ENCODE results near the gene CLDN6. TPM values are rescaled to one million over a fixed set of nuclear protein-coding genes. Genes with fewer than 3 reads are reported as not detected.

The CLDN6 gene
- total RNA-seq, 1 donor from 2014 or later, result 31.1 TPM

GRCh38 chr16:3001316-3001715 lies 16.7 kb downstream of the CLDN6 start:
- H3K4me3 Mint-ChIP-seq (ENCODE audit: unreplicated experiment), result no peak overlapping the region
- no peak overlapping the region for H3K27ac Mint-ChIP-seq (ENCODE audit: unreplicated experiment)
- no peaks in the 10 kb centered on the region for H3K4me1 Mint-ChIP-seq (ENCODE audit: low read depth, unreplicated experiment)

GRCh38 chr16:3000540-3000939 lies 17.4 kb downstream of the CLDN6 start:
- no peak for TF ChIP-seq CTCF (IDR thresholded peaks at IDR 0.05; ENCODE audit: partially characterized antibody, unreplicated experiment)
- no peaks in the 10 kb centered on the region for H3K4me1 Mint-ChIP-seq (ENCODE audit: low read depth, unreplicated experiment)
- no peak overlapping the region for H3K27ac Mint-ChIP-seq (ENCODE audit: unreplicated experiment)

More at GRCh38 chr16:3001316-3001715, 16.7 kb downstream of the CLDN6 start:
- H3K9me3 Mint-ChIP-seq (ENCODE audit: unreplicated experiment), result no peaks in the 10 kb centered on the region
- no peak for DNase-seq
- H3K27me3 Mint-ChIP-seq (ENCODE audit: unreplicated experiment), result peaks cover 8% of the 10 kb centered on the region
- no peak for TF ChIP-seq CTCF (IDR thresholded peaks at IDR 0.05; ENCODE audit: partially characterized antibody, unreplicated experiment)
- no peaks in the 10 kb centered on the region for H3K36me3 Mint-ChIP-seq (ENCODE audit: unreplicated experiment)

GRCh38 chr16:2999929-3000328 lies 18.1 kb downstream of the CLDN6 start:
- no peak for DNase-seq
- Mint-ChIP-seq H3K27ac (ENCODE audit: unreplicated experiment) (no peak overlapping the region), H3K36me3 (ENCODE audit: unreplicated experiment) (no peaks in the 10 kb centered on the region), H3K9me3 (ENCODE audit: unreplicated experiment) (no peaks in the 10 kb centered on the region), H3K4me1 (ENCODE audit: low read depth, unreplicated experiment) (no peaks in the 10 kb centered on the region), H3K4me3 (ENCODE audit: unreplicated experiment) (no peak overlapping the region), H3K27me3 (ENCODE audit: unreplicated experiment) (peaks cover 9% of the 10 kb centered on the region)
- TF ChIP-seq CTCF (IDR thresholded peaks at IDR 0.05; ENCODE audit: partially characterized antibody, unreplicated experiment), result no peak

More at GRCh38 chr16:3000540-3000939, 17.4 kb downstream of the CLDN6 start:
- Mint-ChIP-seq H3K9me3 (ENCODE audit: unreplicated experiment) (no peaks in the 10 kb centered on the region), H3K36me3 (ENCODE audit: unreplicated experiment) (no peaks in the 10 kb centered on the region), H3K27me3 (ENCODE audit: unreplicated experiment) (peaks cover 9% of the 10 kb centered on the region), H3K4me3 (ENCODE audit: unreplicated experiment) (no peak overlapping the region)
- DNase-seq, result no peak

- H3K9me3 Mint-ChIP-seq (ENCODE audit: unreplicated experiment), result no peaks in the 10 kb centered on the region
- H3K36me3 Mint-ChIP-seq (ENCODE audit: unreplicated experiment), result no peaks in the 10 kb centered on the region
- H3K27ac Mint-ChIP-seq (ENCODE audit: unreplicated experiment), result no peak overlapping the region
- H3K27me3 Mint-ChIP-seq (ENCODE audit: unreplicated experiment), result peaks cover 7% of the 10 kb centered on the region
- no peak for DNase-seq
- no peak for TF ChIP-seq CTCF (IDR thresholded peaks at IDR 0.05; ENCODE audit: partially characterized antibody, unreplicated experiment)
- H3K4me3 Mint-ChIP-seq (ENCODE audit: unreplicated experiment), result no peak overlapping the region
- H3K4me1 Mint-ChIP-seq (ENCODE audit: low read depth, unreplicated experiment), result no peaks in the 10 kb centered on the region
These were observed 21.7 kb downstream of the CLDN6 start for GRCh38 chr16:2996298-2996697.

GRCh38 chr16:2992383-2993081 lies 25.5 kb downstream of the CLDN6 start:
- DNase-seq, result no peak
- no peaks in the 10 kb centered on the region for H3K4me1 Mint-ChIP-seq (ENCODE audit: low read depth, unreplicated experiment)
- TF ChIP-seq CTCF (IDR thresholded peaks at IDR 0.05; ENCODE audit: partially characterized antibody, unreplicated experiment), result no peak
- no peaks in the 10 kb centered on the region for H3K36me3 Mint-ChIP-seq (ENCODE audit: unreplicated experiment)
- H3K9me3 Mint-ChIP-seq (ENCODE audit: unreplicated experiment), result no peaks in the 10 kb centered on the region
- peaks cover 1% of the 10 kb centered on the region for H3K27me3 Mint-ChIP-seq (ENCODE audit: unreplicated experiment)
- H3K4me3 Mint-ChIP-seq (ENCODE audit: unreplicated experiment), result no peak overlapping the region
- H3K27ac Mint-ChIP-seq (ENCODE audit: unreplicated experiment), result no peak overlapping the region

Measured in glutamatergic neuron (in vitro differentiated cells).